Ectodermal cell (in vitro differentiated cells): ENCODE measurements around the gene VIM. TPM values are rescaled to one million over a fixed set of nuclear protein-coding genes. Genes with fewer than 3 reads are reported as not detected.

Source experiments
- H3K27ac ChIP-seq: 2 replicates; pipeline ENCODE4 v1.7.0; 2013; ENCODE audit warnings: mild to moderate bottlenecking, low read depth, low read length; ENCODE audit not compliant: insufficient read depth, poor library complexity, severe bottlenecking
- H3K27me3 ChIP-seq: 2 replicates; pipeline ENCODE4 v1.7.0; 2013; ENCODE audit warnings: mild to moderate bottlenecking, low read length; ENCODE audit not compliant: insufficient read depth, control insufficient read depth, poor library complexity, severe bottlenecking
- H3K36me3 ChIP-seq: one replicate; pipeline ENCODE4 v1.7.0; 2013; ENCODE audit warnings: low read length; ENCODE audit not compliant: control insufficient read depth, insufficient read depth
- H3K4me1 ChIP-seq: one replicate; pipeline ENCODE4 v1.7.0; 2013; ENCODE audit warnings: low read length; ENCODE audit not compliant: control insufficient read depth, insufficient read depth
- H3K4me3 ChIP-seq: 2 replicates; pipeline ENCODE4 v1.7.0; 2013; ENCODE audit warnings: low read depth, low read length, control low read depth; ENCODE audit not compliant: insufficient read depth
- H3K9me3 ChIP-seq: 2 replicates; pipeline ENCODE4 v1.7.0; 2013; ENCODE audit warnings: mild to moderate bottlenecking, low read length, moderate library complexity; ENCODE audit not compliant: control insufficient read depth
- WGBS, 2 experiments: methylation state at CpG; one replicate each; pipeline ENCODE4 v1.1.7; 2013; ENCODE audit warnings: missing lambda C conversion rate in 2 of 2; 5-methylcytosine and 5-hydroxymethylcytosine counted together
- polyA plus RNA-seq, 4 experiments: library from polyadenylated mRNA; stranded (reverse); fragments of 50-300 nt; gene quantifications; one replicate each; pipeline ENCODE4 v1.2.3, GENCODE V29; 2013

The VIM gene
- 1,158 TPM for polyA plus RNA-seq (2013, experiment 1 of 4)
- 949 TPM for polyA plus RNA-seq (2013, experiment 2 of 4)
- 1,223 TPM for polyA plus RNA-seq (2013, experiment 3 of 4)
- 1,264 TPM for polyA plus RNA-seq (2013, experiment 4 of 4)

DNA sequence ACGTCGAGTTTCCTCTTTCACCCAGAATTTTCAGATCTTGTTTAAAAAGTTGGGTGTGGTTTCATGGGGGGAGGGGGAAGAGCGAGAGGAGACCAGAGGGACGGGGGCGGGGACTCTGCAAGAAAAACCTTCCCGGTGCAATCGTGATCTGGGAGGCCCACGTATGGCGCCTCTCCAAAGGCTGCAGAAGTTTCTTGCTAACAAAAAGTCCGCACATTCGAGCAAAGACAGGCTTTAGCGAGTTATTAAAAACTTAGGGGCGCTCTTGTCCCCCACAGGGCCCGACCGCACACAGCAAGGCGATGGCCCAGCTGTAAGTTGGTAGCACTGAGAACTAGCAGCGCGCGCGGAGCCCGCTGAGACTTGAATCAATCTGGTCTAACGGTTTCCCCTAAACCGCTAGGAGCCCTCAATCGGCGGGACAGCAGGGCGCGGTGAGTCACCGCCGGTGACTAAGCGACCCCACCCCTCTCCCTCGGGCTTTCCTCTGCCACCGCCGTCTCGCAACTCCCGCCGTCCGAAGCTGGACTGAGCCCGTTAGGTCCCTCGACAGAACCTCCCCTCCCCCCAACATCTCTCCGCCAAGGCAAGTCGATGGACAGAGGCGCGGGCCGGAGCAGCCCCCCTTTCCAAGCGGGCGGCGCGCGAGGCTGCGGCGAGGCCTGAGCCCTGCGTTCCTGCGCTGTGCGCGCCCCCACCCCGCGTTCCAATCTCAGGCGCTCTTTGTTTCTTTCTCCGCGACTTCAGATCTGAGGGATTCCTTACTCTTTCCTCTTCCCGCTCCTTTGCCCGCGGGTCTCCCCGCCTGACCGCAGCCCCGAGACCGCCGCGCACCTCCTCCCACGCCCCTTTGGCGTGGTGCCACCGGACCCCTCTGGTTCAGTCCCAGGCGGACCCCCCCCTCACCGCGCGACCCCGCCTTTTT is at the start of gene VIM:
VIM (plus strand) TSS at position 151 of the 925 bp plus-strand sequence. CDS start 1,182 bp downstream, outside the sequence.
- Histone ChIP-seq H3K27ac (peak within 1 kb of the TSS; percentile 96), H3K4me3 (peak within 1 kb of the TSS; percentile 94), H3K4me1 (peaks cover 16% of the 10 kb centered on the region), H3K36me3 (peaks cover 2% of the 10 kb centered on the region), H3K27me3 (no peaks in the 10 kb centered on the region), H3K9me3 (no peaks in the 10 kb centered on the region)
- 0% methylated on average over 77 of the region's 77 CpGs for WGBS, 2 experiments

DNA sequence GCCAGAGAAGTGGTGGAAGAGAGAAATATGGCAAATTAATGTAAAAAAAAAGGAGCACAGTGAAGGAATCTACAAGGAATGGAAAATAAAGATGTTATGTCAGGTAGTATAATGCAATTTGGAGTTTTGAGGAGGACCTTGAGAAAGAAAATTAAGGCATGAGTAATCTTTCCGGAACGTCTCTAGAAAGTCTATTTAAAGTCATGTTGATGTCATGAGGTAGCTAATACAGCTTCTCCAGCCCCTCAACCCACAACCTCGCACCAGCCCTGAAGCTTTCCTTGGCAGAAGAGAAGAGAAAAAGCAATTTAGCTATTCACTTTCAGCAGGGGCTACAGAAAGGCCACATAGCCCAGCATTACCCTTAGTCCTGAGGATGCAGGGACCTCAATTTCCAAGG is 49.0 kb upstream of the VIM start:
- H3K27ac ChIP-seq: no peak overlapping the region
- H3K27me3 ChIP-seq: no peaks in the 10 kb centered on the region
- no peaks in the 10 kb centered on the region for H3K9me3 ChIP-seq
- WGBS, 2 experiments: 91 to 94% methylated on average over 3 of the region's 3 CpGs
- H3K4me1 ChIP-seq: peaks cover 7% of the 10 kb centered on the region
- H3K4me3 ChIP-seq: no peak overlapping the region
- no peaks in the 10 kb centered on the region for H3K36me3 ChIP-seq

DNA sequence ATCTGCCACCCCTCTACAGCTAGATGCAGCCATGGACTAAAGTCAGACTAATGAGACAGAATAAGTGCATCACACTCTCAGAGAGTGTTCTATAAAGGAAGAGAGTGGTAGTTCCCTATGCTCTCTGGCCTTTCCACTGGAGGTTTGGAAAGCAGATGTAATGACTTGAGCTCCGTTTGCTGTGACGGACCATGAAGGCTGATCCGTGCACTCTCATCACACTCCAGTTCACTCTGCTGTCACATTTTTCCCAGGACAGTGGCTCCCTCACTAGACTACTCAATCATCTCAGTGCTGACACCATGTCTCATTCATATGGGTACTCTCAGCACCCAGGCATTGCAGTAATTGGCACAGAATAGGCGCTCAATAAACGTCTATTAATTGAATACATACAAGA is 46.9 kb upstream of the VIM start:
- H3K9me3 ChIP-seq: no peaks in the 10 kb centered on the region
- no peaks in the 10 kb centered on the region for H3K27me3 ChIP-seq
- H3K36me3 ChIP-seq: no peaks in the 10 kb centered on the region
- 97 to 99% methylated on average over 5 of the region's 5 CpGs for WGBS, 2 experiments
- no peak overlapping the region for H3K4me3 ChIP-seq
- H3K4me1 ChIP-seq: no peaks in the 10 kb centered on the region
- no peak overlapping the region for H3K27ac ChIP-seq

DNA sequence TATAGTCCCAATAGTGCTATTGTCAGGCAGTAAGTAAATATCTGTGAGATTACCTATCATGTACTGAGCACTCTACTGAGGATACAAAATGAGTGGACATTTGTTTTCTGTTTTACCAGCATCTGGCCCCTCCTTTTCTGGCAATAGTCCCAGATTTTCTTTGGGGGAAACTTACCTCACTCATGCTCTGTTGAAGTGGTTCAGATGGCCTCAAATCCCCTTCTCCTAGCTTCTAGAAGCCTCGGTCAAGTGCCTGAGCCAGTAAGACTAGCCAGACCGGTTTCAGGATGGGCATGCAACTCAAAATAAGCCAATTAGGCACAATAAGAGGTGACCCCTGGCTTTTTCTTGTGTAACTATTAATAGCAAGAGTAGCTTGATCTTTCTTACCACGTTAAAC is 46.3 kb upstream of the VIM start:
- 85 to 97% methylated on average over 3 of the region's 3 CpGs for WGBS, 2 experiments
- no peak overlapping the region for H3K27ac ChIP-seq
- no peaks in the 10 kb centered on the region for H3K27me3 ChIP-seq
- no peaks in the 10 kb centered on the region for H3K36me3 ChIP-seq
- no peaks in the 10 kb centered on the region for H3K4me1 ChIP-seq
- no peaks in the 10 kb centered on the region for H3K9me3 ChIP-seq
- no peak overlapping the region for H3K4me3 ChIP-seq

DNA sequence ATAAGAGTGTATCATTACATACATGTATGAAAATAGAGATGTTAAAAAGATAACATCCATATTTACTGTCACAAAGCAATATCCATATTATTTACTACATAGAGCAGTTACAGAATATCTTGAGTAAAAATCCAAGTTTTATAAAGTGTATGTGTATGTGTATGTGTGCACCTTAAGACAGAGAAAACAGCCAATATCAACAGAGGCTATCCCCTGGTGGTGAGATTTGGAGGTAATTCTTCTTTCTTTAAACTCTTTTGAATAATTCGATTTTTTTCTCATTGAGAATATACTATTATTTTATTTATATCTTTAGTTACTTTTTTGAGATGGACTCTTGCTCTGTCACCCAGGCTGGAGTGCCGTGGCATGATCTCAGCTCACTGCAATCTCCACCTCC is 44.9 kb upstream of the VIM start:
- H3K36me3 ChIP-seq: no peaks in the 10 kb centered on the region
- H3K27ac ChIP-seq: no peak overlapping the region
- H3K4me3 ChIP-seq: no peak overlapping the region
- no peaks in the 10 kb centered on the region for H3K27me3 ChIP-seq
- H3K4me1 ChIP-seq: no peaks in the 10 kb centered on the region
- WGBS, 2 experiments: 92 to 94% methylated on average over 1 of the region's 2 CpGs
- H3K9me3 ChIP-seq: no peaks in the 10 kb centered on the region

DNA sequence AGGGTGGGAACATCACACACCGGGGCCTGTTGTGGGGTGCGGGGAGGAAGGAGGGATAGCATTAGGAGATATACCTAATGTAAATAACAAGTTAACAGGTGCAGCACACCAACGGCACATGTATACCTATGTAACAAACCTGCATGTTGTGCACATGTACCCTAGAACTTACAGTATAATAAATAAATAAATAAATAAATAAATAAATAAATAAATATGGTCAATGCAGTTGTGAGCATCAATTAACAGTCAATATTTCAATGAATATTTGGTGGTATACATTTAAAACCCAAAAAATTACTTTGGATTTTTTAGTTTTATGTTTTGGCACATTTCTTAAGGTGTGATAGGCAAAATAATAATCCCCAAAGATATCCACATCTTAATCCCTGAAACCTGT is 42.2 kb upstream of the VIM start:
- 93 to 100% methylated on average over 2 of the region's 3 CpGs for WGBS, 2 experiments
- Histone ChIP-seq H3K27me3 (no peaks in the 10 kb centered on the region), H3K36me3 (no peaks in the 10 kb centered on the region), H3K4me3 (no peak overlapping the region), H3K27ac (no peak overlapping the region), H3K9me3 (no peaks in the 10 kb centered on the region), H3K4me1 (peaks cover 5% of the 10 kb centered on the region)

DNA sequence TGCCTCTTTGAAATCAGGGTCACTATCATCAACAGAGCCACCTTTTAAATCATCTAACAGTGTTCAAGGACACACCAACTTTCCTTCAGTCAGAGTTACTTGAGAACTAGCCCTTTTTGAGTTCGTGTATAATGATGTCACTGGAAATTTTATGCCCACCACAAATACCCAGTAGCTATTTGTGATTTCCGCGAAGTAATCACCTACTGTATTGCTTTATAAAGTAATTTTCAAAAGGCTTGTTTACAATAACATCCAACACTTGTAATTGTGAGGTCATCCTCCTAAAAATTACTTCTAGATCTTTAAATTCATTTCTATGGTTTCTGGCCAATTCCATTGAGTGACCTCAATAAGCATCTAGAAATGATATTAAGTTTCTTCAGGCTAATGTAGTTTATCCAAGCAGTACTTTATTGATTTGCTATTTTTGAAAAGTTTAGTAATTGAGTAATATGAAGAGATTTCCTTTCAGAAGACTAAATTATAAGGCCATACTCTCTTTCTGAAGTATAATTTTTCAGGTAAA is 39.3 kb upstream of the VIM start:
- 89 to 92% methylated on average over 1 to 2 of the region's 3 CpGs for WGBS, 2 experiments
- Histone ChIP-seq H3K9me3 (no peaks in the 10 kb centered on the region), H3K4me1 (peaks cover 9% of the 10 kb centered on the region), H3K36me3 (no peaks in the 10 kb centered on the region), H3K27me3 (no peaks in the 10 kb centered on the region), H3K27ac (no peak overlapping the region), H3K4me3 (no peak overlapping the region)

DNA sequence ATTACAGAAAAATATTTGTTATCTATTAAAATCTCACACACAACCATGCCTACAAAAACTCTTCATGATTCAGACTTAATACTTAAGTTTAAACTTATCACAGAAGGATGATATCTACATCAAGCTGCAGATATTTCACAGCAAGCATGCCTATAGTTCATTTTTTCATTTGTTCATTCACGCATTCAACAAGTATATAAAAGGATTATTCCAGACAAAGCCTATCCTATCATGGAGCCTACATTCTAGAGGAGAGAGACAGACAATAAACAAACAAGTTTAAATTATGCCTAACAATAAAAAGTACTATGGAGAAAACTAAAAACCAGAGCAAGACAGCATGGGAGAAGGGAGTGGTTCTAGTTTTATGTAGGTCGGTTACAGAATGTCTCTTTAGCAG is 37.4 kb upstream of the VIM start:
- 85 to 92% methylated on average over 2 of the region's 2 CpGs for WGBS, 2 experiments

DNA sequence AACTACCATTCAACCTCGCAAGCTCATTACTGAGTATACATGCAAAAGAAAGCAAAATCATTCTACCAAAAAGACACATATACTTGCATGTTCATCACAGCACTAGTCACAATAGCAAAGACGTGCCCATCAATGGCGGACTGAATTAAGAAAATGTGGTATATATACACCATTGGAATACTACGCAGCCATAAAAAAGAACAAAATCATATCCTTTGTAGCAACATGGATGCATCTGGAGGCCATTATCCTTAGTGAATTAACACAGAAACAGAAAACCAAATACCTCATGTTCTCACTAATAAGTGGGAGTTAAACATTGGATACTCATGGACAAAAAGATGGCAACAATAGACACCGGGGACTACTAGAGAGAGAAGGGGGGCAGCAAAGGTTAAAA is 33.0 kb upstream of the VIM start:
- no peak overlapping the region for H3K4me3 ChIP-seq
- WGBS, 2 experiments: 75 to 78% methylated on average over 4 to 5 of the region's 5 CpGs
- no peak overlapping the region for H3K27ac ChIP-seq
- H3K9me3 ChIP-seq: no peaks in the 10 kb centered on the region
- no peaks in the 10 kb centered on the region for H3K36me3 ChIP-seq
- H3K27me3 ChIP-seq: no peaks in the 10 kb centered on the region
- H3K4me1 ChIP-seq: peaks cover 9% of the 10 kb centered on the region

More for the DNA sequence above, 37.4 kb upstream of the VIM start:
- Histone ChIP-seq H3K4me1 (peaks cover 9% of the 10 kb centered on the region), H3K9me3 (no peaks in the 10 kb centered on the region), H3K27me3 (no peaks in the 10 kb centered on the region), H3K36me3 (no peaks in the 10 kb centered on the region), H3K27ac (no peak overlapping the region), H3K4me3 (no peak overlapping the region)

DNA sequence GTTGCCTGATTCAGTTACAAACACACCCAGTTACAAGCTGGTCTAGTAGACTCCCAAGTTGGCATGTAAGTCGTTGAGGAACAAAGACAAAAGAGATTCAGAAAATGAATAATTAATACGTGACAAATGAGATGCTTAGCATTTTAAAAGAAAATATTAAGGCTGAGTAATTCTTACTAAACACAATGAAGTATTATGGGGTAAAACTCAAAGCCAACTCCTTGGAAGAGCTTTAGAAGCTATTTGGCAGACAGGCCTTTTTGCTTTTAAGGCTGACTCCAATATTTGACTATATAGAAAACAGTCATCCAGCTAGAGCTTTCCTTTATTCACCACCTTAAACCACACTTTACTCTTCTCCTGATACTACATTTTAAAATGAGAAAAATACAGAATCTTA is 32.0 kb upstream of the VIM start:
- WGBS, 2 experiments: 76 to 85% methylated on average over 2 of the region's 2 CpGs
- Histone ChIP-seq H3K27ac (no peak overlapping the region), H3K4me3 (no peak overlapping the region), H3K27me3 (no peaks in the 10 kb centered on the region), H3K4me1 (peaks cover 9% of the 10 kb centered on the region), H3K36me3 (no peaks in the 10 kb centered on the region), H3K9me3 (no peaks in the 10 kb centered on the region)
